ENCODE measurements around the gene YES1.
"Not testable (repeated sequence)": the region's sequence is repeated elsewhere in the genome, so short reads cannot be mapped to it uniquely, and the experiment has no call there.

The YES1 gene

GRCh38 chr18:744832-745597 lies 67.0 kb downstream of the YES1 start:
- Histone ChIP-seq H3K27me3 (ENCODE audit: control insufficient read depth, insufficient read depth, low read length) (no peaks in the 10 kb centered on the region), H3K4me3 (ENCODE audit: low read length) (no peak overlapping the region), H3K36me3 (ENCODE audit: insufficient read depth, low read length) (peaks cover 27% of the 10 kb centered on the region), H3K4me1 (ENCODE audit: control insufficient read depth, insufficient read depth, low read length) (no peaks in the 10 kb centered on the region), H3K9me3 (replicated peaks; ENCODE audit: low read length) (no peaks in the 10 kb centered on the region), H3K9ac (ENCODE audit: low read depth, low read length) (no peak overlapping the region), H3K4me2 (ENCODE audit: low read length) (no peak overlapping the region)

- Histone ChIP-seq H3K4me2 (ENCODE audit: low read length) (no peak overlapping the region), H3K9me3 (replicated peaks; ENCODE audit: low read length) (no peaks in the 10 kb centered on the region), H3K27me3 (ENCODE audit: control insufficient read depth, insufficient read depth, low read length) (no peaks in the 10 kb centered on the region), H3K4me1 (ENCODE audit: control insufficient read depth, insufficient read depth, low read length) (no peaks in the 10 kb centered on the region), H3K36me3 (ENCODE audit: insufficient read depth, low read length) (peaks cover 26% of the 10 kb centered on the region), H3K9ac (ENCODE audit: low read depth, low read length) (no peak overlapping the region), H3K4me3 (ENCODE audit: low read length) (no peak overlapping the region)
Measured at GRCh38 chr18:741931-742512, 70.0 kb downstream of the YES1 start.

GRCh38 chr18:732371-732770 lies 79.7 kb downstream of the YES1 start:
- no peak overlapping the region for H3K4me2 ChIP-seq (ENCODE audit: low read length)
- no peak overlapping the region for H3K9ac ChIP-seq (ENCODE audit: low read depth, low read length)
- no peaks in the 10 kb centered on the region for H3K27me3 ChIP-seq (ENCODE audit: control insufficient read depth, insufficient read depth, low read length)
- H3K4me3 ChIP-seq (ENCODE audit: low read length), result no peak overlapping the region
- H3K9me3 ChIP-seq (replicated peaks; ENCODE audit: low read length), result no peaks in the 10 kb centered on the region
- peaks cover 16% of the 10 kb centered on the region for H3K36me3 ChIP-seq (ENCODE audit: insufficient read depth, low read length)
- H3K4me1 ChIP-seq (ENCODE audit: control insufficient read depth, insufficient read depth, low read length), result peaks cover 9% of the 10 kb centered on the region

- Histone ChIP-seq H3K4me2 (ENCODE audit: low read length) (no peak overlapping the region), H3K4me3 (ENCODE audit: low read length) (no peak overlapping the region), H3K36me3 (ENCODE audit: insufficient read depth, low read length) (peaks cover 12% of the 10 kb centered on the region)
Measured at GRCh38 chr18:731185-731584, 80.9 kb downstream of the YES1 start.

GRCh38 chr18:730692-731091 lies 81.3 kb downstream of the YES1 start:
- Histone ChIP-seq H3K4me2 (ENCODE audit: low read length) (no peak overlapping the region), H3K4me1 (ENCODE audit: control insufficient read depth, insufficient read depth, low read length) (peaks cover 9% of the 10 kb centered on the region), H3K4me3 (ENCODE audit: low read length) (no peak overlapping the region), H3K36me3 (ENCODE audit: insufficient read depth, low read length) (peaks cover 9% of the 10 kb centered on the region), H3K9me3 (replicated peaks; ENCODE audit: low read length) (no peaks in the 10 kb centered on the region), H3K9ac (ENCODE audit: low read depth, low read length) (no peak overlapping the region), H3K27me3 (ENCODE audit: control insufficient read depth, insufficient read depth, low read length) (no peaks in the 10 kb centered on the region)

More at GRCh38 chr18:731185-731584, 80.9 kb downstream of the YES1 start:
- Histone ChIP-seq H3K9me3 (replicated peaks; ENCODE audit: low read length) (no peaks in the 10 kb centered on the region), H3K4me1 (ENCODE audit: control insufficient read depth, insufficient read depth, low read length) (peaks cover 9% of the 10 kb centered on the region), H3K9ac (ENCODE audit: low read depth, low read length) (no peak overlapping the region), H3K27me3 (ENCODE audit: control insufficient read depth, insufficient read depth, low read length) (no peaks in the 10 kb centered on the region)

GRCh38 chr18:730120-730519 lies 81.9 kb downstream of the YES1 start:
- not testable (repeated sequence) for H3K9ac ChIP-seq (ENCODE audit: low read depth, low read length); H3K4me2 ChIP-seq (ENCODE audit: low read length); H3K4me3 ChIP-seq (ENCODE audit: low read length); H3K27me3 ChIP-seq (ENCODE audit: control insufficient read depth, insufficient read depth, low read length); H3K9me3 ChIP-seq (replicated peaks; ENCODE audit: low read length); H3K4me1 ChIP-seq (ENCODE audit: control insufficient read depth, insufficient read depth, low read length)
- H3K36me3 ChIP-seq (ENCODE audit: insufficient read depth, low read length), result peaks cover 10% of the 10 kb centered on the region

GRCh38 chr18:725646-726045 lies 86.4 kb downstream of the YES1 start:
- no peak overlapping the region for H3K4me2 ChIP-seq (ENCODE audit: low read length)
- peaks cover 5% of the 10 kb centered on the region for H3K36me3 ChIP-seq (ENCODE audit: insufficient read depth, low read length)

GRCh38 chr18:723541-724080 lies 88.4 kb downstream of the YES1 start:
- Histone ChIP-seq H3K9ac (ENCODE audit: low read depth, low read length) (no peak overlapping the region), H3K9me3 (replicated peaks; ENCODE audit: low read length) (no peaks in the 10 kb centered on the region), H3K4me1 (ENCODE audit: control insufficient read depth, insufficient read depth, low read length) (no peaks in the 10 kb centered on the region), H3K4me2 (ENCODE audit: low read length) (no peak overlapping the region), H3K4me3 (ENCODE audit: low read length) (no peak overlapping the region), H3K36me3 (ENCODE audit: insufficient read depth, low read length) (peaks cover 5% of the 10 kb centered on the region), H3K27me3 (ENCODE audit: control insufficient read depth, insufficient read depth, low read length) (no peaks in the 10 kb centered on the region)

More at GRCh38 chr18:725646-726045, 86.4 kb downstream of the YES1 start:
- H3K27me3 ChIP-seq (ENCODE audit: control insufficient read depth, insufficient read depth, low read length), result no peaks in the 10 kb centered on the region
- H3K4me1 ChIP-seq (ENCODE audit: control insufficient read depth, insufficient read depth, low read length), result peaks cover 2% of the 10 kb centered on the region
- no peak overlapping the region for H3K9ac ChIP-seq (ENCODE audit: low read depth, low read length)
- H3K9me3 ChIP-seq (replicated peaks; ENCODE audit: low read length), result no peaks in the 10 kb centered on the region
- H3K4me3 ChIP-seq (ENCODE audit: low read length), result no peak overlapping the region

- H3K4me1 ChIP-seq (ENCODE audit: control insufficient read depth, insufficient read depth, low read length), result peaks cover 28% of the 10 kb centered on the region
- no peak overlapping the region for H3K4me2 ChIP-seq (ENCODE audit: low read length)
- H3K9ac ChIP-seq (ENCODE audit: low read depth, low read length), result no peak overlapping the region
- no peaks in the 10 kb centered on the region for H3K36me3 ChIP-seq (ENCODE audit: insufficient read depth, low read length)
- H3K27me3 ChIP-seq (ENCODE audit: control insufficient read depth, insufficient read depth, low read length), result no peaks in the 10 kb centered on the region
- H3K4me3 ChIP-seq (ENCODE audit: low read length), result no peak overlapping the region
- H3K9me3 ChIP-seq (replicated peaks; ENCODE audit: low read length), result no peaks in the 10 kb centered on the region
Measured at GRCh38 chr18:717003-717402, 95.0 kb downstream of the YES1 start.

GRCh38 chr18:715626-716025 lies 96.4 kb downstream of the YES1 start:
- H3K27me3 ChIP-seq (ENCODE audit: control insufficient read depth, insufficient read depth, low read length), result no peaks in the 10 kb centered on the region

GRCh38 chr18:713135-713490 lies 98.9 kb downstream of the YES1 start:
- H3K9me3 ChIP-seq (replicated peaks; ENCODE audit: low read length), result no peaks in the 10 kb centered on the region
- peak overlapping the region; percentile 76 for H3K4me2 ChIP-seq (ENCODE audit: low read length)
- peak overlapping the region; percentile 68 for H3K9ac ChIP-seq (ENCODE audit: low read depth, low read length)
- peak overlapping the region; percentile 74 for H3K4me3 ChIP-seq (ENCODE audit: low read length)
- H3K4me1 ChIP-seq (ENCODE audit: control insufficient read depth, insufficient read depth, low read length), result peaks cover 39% of the 10 kb centered on the region
- H3K36me3 ChIP-seq (ENCODE audit: insufficient read depth, low read length), result peaks cover under 1% of the 10 kb centered on the region
- no peaks in the 10 kb centered on the region for H3K27me3 ChIP-seq (ENCODE audit: control insufficient read depth, insufficient read depth, low read length)

More at GRCh38 chr18:715626-716025, 96.4 kb downstream of the YES1 start:
- H3K4me3 ChIP-seq (ENCODE audit: low read length), result no peak overlapping the region
- peak overlapping the region; percentile 62 for H3K9ac ChIP-seq (ENCODE audit: low read depth, low read length)
- H3K36me3 ChIP-seq (ENCODE audit: insufficient read depth, low read length), result no peaks in the 10 kb centered on the region
- peak overlapping the region; percentile 51 for H3K4me2 ChIP-seq (ENCODE audit: low read length)
- H3K4me1 ChIP-seq (ENCODE audit: control insufficient read depth, insufficient read depth, low read length), result peaks cover 35% of the 10 kb centered on the region
- no peaks in the 10 kb centered on the region for H3K9me3 ChIP-seq (replicated peaks; ENCODE audit: low read length)
